ENCODE measurements around the gene DNAH7. TPM values are rescaled to one million over a fixed set of nuclear protein-coding genes. Genes with fewer than 3 reads are reported as not detected.

The DNAH7 gene
- total and polyA plus RNA-seq, 8 donors, result 0.15 to 48.1 (median 0.98) TPM

DNA sequence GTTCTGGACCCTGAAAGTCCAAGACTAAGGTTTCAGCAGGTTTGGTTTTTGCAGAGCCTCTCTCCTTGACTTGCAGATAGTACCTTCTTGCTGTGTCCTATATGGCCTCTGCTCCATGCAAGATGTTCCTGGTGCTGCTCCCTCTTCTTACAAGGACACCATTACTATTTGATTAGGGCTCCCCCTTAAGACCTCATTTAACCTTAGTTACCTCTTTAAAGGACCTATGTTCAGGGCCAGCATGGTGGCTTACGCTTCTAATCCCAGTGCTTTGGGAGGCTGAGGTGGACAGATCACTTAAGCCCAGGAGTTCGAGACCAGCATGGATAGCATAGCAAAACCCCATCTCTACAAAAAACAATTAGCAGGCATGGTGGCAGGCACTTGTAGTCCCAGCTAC is 232.6 kb downstream of the DNAH7 start:
- Histone ChIP-seq H3K27me3 (no peaks in the 10 kb centered on the region), H3K9me3 (no peaks in the 10 kb centered on the region), H3K4me3 (no peak overlapping the region), H3K36me3 (no peaks in the 10 kb centered on the region), H3K27ac (no peak overlapping the region), H3K4me1 (no peaks in the 10 kb centered on the region)
- intact Hi-C loops (cut with DNase I; ENCODE audit: low total_unique reads), result no loop called here
- TF ChIP-seq CTCF (IDR thresholded peaks at IDR 0.05) (no peak), EP300 (IDR thresholded peaks at IDR 0.05) (no peak), POLR2AphosphoS5 (IDR thresholded peaks at IDR 0.05) (no peak), POLR2A (IDR thresholded peaks at IDR 0.05) (no peak)
- DNase-seq, result no peak
- WGBS, 5 donors, result 90 to 97% (median 94%) methylated on average over 2 of the region's 2 CpGs

DNA sequence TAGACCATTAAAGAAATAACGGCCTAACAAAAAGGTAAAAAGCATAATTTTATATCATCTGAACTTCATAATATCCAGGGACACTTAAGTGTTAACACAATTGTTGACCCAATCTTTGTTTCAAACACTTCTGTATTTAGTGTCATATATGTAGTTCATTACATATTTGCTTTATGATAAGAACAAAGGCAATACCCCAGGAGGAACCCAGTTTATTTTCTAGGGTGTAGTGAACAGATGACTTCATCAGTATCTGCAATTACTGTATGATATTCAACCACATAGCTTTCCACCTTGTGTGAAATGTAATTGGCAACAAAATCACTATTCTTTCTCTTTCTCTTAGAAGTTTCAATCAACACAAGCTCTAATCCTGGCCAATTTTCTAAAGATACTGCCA is 233.8 kb downstream of the DNAH7 start:
- TF ChIP-seq EP300 (IDR thresholded peaks at IDR 0.05) (no peak), POLR2AphosphoS5 (IDR thresholded peaks at IDR 0.05) (no peak), CTCF (IDR thresholded peaks at IDR 0.05) (no peak), POLR2A (IDR thresholded peaks at IDR 0.05) (no peak)
- no peaks in the 10 kb centered on the region for H3K36me3 ChIP-seq
- no peak for DNase-seq
- intact Hi-C loops (cut with DNase I; ENCODE audit: low total_unique reads), result no loop called here
- H3K27ac ChIP-seq, result no peak overlapping the region
- H3K4me1 ChIP-seq, result no peaks in the 10 kb centered on the region
- H3K4me3 ChIP-seq, result no peak overlapping the region
- H3K27me3 ChIP-seq, result no peaks in the 10 kb centered on the region
- no peaks in the 10 kb centered on the region for H3K9me3 ChIP-seq
- 58 to 81% (median 78%) methylated on average over 1 of the region's 1 CpG for WGBS, 5 donors

- DNase-seq, result no peak
- H3K9me3 ChIP-seq, result no peaks in the 10 kb centered on the region
- no peaks in the 10 kb centered on the region for H3K27me3 ChIP-seq
- TF ChIP-seq POLR2AphosphoS5 (IDR thresholded peaks at IDR 0.05) (no peak), EP300 (IDR thresholded peaks at IDR 0.05) (no peak), CTCF (IDR thresholded peaks at IDR 0.05) (no peak), POLR2A (IDR thresholded peaks at IDR 0.05) (no peak)
- WGBS, 5 donors, result 47 to 56% (median 52%) methylated on average over 3 of the region's 3 CpGs
- H3K27ac ChIP-seq, result no peak overlapping the region
- no peak overlapping the region for H3K4me3 ChIP-seq
- no peaks in the 10 kb centered on the region for H3K36me3 ChIP-seq
- intact Hi-C loops (cut with DNase I; ENCODE audit: low total_unique reads), result no loop called here
- no peaks in the 10 kb centered on the region for H3K4me1 ChIP-seq
Measured at GRCh38 chr2:195830968-195831950, 237.4 kb downstream of the DNAH7 start.

- intact Hi-C loops (cut with DNase I; ENCODE audit: low total_unique reads), result no loop called here
- H3K36me3 ChIP-seq, result no peaks in the 10 kb centered on the region
- no peak overlapping the region for H3K27ac ChIP-seq
- TF ChIP-seq POLR2A (IDR thresholded peaks at IDR 0.05), result no peak
- no peak for TF ChIP-seq POLR2AphosphoS5 (IDR thresholded peaks at IDR 0.05)
- no peak for TF ChIP-seq CTCF (IDR thresholded peaks at IDR 0.05)
- TF ChIP-seq EP300 (IDR thresholded peaks at IDR 0.05), result no peak
- 88 to 94% (median 90%) methylated on average over 2 of the region's 2 CpGs for WGBS, 5 donors
- H3K4me3 ChIP-seq, result no peak overlapping the region
- H3K9me3 ChIP-seq, result no peaks in the 10 kb centered on the region
- no peak for DNase-seq
- H3K4me1 ChIP-seq, result no peaks in the 10 kb centered on the region
- H3K27me3 ChIP-seq, result no peaks in the 10 kb centered on the region
Measured at GRCh38 chr2:195824478-195824877, 244.2 kb downstream of the DNAH7 start.
